Right lobe of liver (tissue), 6 donors: ENCODE measurements around the gene KCNH2. TPM values are rescaled to one million over a fixed set of nuclear protein-coding genes. Genes with fewer than 3 reads are reported as not detected.

Experiments used
- ATAC-seq, 4 donors: fragments of 200-7000 bp; cut with Tn5 transposase; one replicate each; pipeline ENCODE4 v1.9.1; 2020; ENCODE audit warnings: mild to moderate bottlenecking in 4 of 4, moderate library complexity in 4 of 4
- DNase-seq, 3 donors: peaks; one replicate each; pipeline ENCODE4 v3.0.0-alpha.2; 2020
- H3K27ac ChIP-seq, 3 donors: fragments of 200-600 bp; one replicate each; pipeline ENCODE4 v1.8.0; 2022
- H3K27me3 ChIP-seq, 2 donors: fragments of 200-600 bp; one replicate each; pipeline ENCODE4 v1.8.0; 2022
- H3K36me3 ChIP-seq, 4 donors: fragments of 200-600 bp; sonication (generic) in 1 of 4; one replicate each; pipeline versions ENCODE4 v1.5.1 to v1.8.0; 2017 to 2022; ENCODE audit warnings: control low read depth in 1 of 4
- H3K4me1 ChIP-seq, 4 donors: fragments of 200-600 bp; sonication (generic) in 1 of 4; one replicate each; pipeline versions ENCODE4 v1.5.1 to v1.8.0; 2017 to 2022; ENCODE audit warnings: control low read depth in 1 of 4
- H3K4me3 ChIP-seq, 3 donors: fragments of 200-600 bp; one replicate each; pipeline ENCODE4 v1.8.0; 2022
- H3K9me3 ChIP-seq, 4 donors: fragments of 200-600 bp; sonication (generic) in 1 of 4; one replicate each; pipeline versions ENCODE4 v1.5.1 to v1.8.0; 2017 to 2022; ENCODE audit warnings: control low read depth in 1 of 4
- CTCF ChIP-seq, 4 donors: fragments of 200-600 bp in 3 of 4; fragments of 450-650 bp in 1 of 4; IDR thresholded peaks; one replicate each; pipeline versions ENCODE4 v1.5.1 to v1.8.0; 2016 to 2022; ENCODE audit warnings: antibody characterized with exemption in 4 of 4, mild to moderate bottlenecking in 2 of 4
- POLR2A ChIP-seq: fragments of 450-650 bp; IDR thresholded peaks from one replicate; pipeline ENCODE4 v1.6.1; 2017; ENCODE audit warnings: antibody characterized with exemption, mild to moderate bottlenecking
- WGBS: methylation state at CpG from one replicate; pipeline ENCODE4 v1.1.6; 2018; ENCODE audit warnings: low coverage, low lambda C conversion rate; ENCODE audit not compliant: insufficient coverage; ENCODE audit errors: missing lambda C conversion rate; 5-methylcytosine and 5-hydroxymethylcytosine counted together
- intact Hi-C, 2 donors: fragments of 100-400 bp; cut with DNase I; formaldehyde crosslinking; loops; one replicate each; pipeline versions ENCODE4 v1.11.2 to v1.14.1; 2022
- total RNA-seq, 6 experiments: library from RNA; depleted of rRNA in 2 of 6; stranded (reverse); fragments of >200 nt in 2 of 6; fragmentation: NEBNext Ultra II Directional in 3 of 6; extraction: Animal tissue kit (Norgen Biotek cat#: 25700) in 3 of 6; gene quantifications; one replicate each; pipeline versions ENCODE4 v1.1.0 to v1.2.4, GENCODE V29; 2016 to 2023
- donor health status: DM: no; HTN: yes; CAD: no.
- donor health status: DM: no; HTN: no; CAD: no.
- donor health status: DM: no; HTN: no; CAD: no.
- donor health status: DM: no; HTN: yes; CAD: no.
- donor health status: DM: no; HTN: yes; CAD: no.

KCNH2 gene
- total RNA-seq, 6 experiments from 2014 or later: 0.11 to 0.69 (median 0.18) TPM; not detected in 1

- ATAC-seq (peak; percentile 8 to 24 (median 18)), DNase-seq (peak in 1 of 3 donors; percentile 44)
- H3K9me3 ChIP-seq: no peaks in the 10 kb centered on the region
- H3K36me3 ChIP-seq: no peaks in the 10 kb centered on the region
- intact Hi-C loops: no loop called here
- peaks cover 0 to 12% of the 10 kb centered on the region in 2 donors for H3K27me3 ChIP-seq
- WGBS: no CpG with 5 or more reads among the region's 82 CpGs
- H3K4me3 ChIP-seq: peak overlapping the region in 1 of 3 donors; percentile 13
- no peak for TF ChIP-seq CTCF (IDR thresholded peaks at IDR 0.05)
- TF ChIP-seq POLR2A: no peak
- H3K27ac ChIP-seq: no peak overlapping the region
- H3K4me1 ChIP-seq: peaks cover 0 to 19% (median 2%) of the 10 kb centered on the region in 4 donors
Measured at GRCh38 chr7:151018421-151019129, 40.5 kb upstream of the KCNH2 start.

GRCh38 chr7:151017953-151018420 is 39.9 kb upstream of the KCNH2 start:
- H3K4me1 ChIP-seq: peaks cover 0 to 20% (median 2%) of the 10 kb centered on the region in 4 donors
- H3K27me3 ChIP-seq: peaks cover 0 to 12% of the 10 kb centered on the region in 2 donors
- DNase-seq (peak; percentile 61 to 76 (median 73)), ATAC-seq (peak; percentile 73 to 80 (median 75))
- no peaks in the 10 kb centered on the region for H3K36me3 ChIP-seq
- no peak overlapping the region for H3K27ac ChIP-seq
- WGBS: 8% methylated on average over 15 of the region's 34 CpGs
- intact Hi-C loops: no loop called here
- no peaks in the 10 kb centered on the region for H3K9me3 ChIP-seq
- H3K4me3 ChIP-seq: no peak overlapping the region
- TF ChIP-seq CTCF (IDR thresholded peaks at IDR 0.05) (peak; percentile 72 to 93 (median 87)), POLR2A (no peak)

- ATAC-seq: no peak
- Histone ChIP-seq H3K9me3 (no peaks in the 10 kb centered on the region), H3K36me3 (no peaks in the 10 kb centered on the region), H3K4me1 (peaks cover 0 to 20% (median 2%) of the 10 kb centered on the region in 4 donors), H3K4me3 (no peak overlapping the region), H3K27me3 (peaks cover 0 to 12% of the 10 kb centered on the region in 2 donors), H3K27ac (no peak overlapping the region)
- intact Hi-C loops: no loop called here
- no peak for TF ChIP-seq CTCF (IDR thresholded peaks at IDR 0.05)
- no peak for TF ChIP-seq POLR2A
- peak in 1 of 3 donors; percentile 46 for DNase-seq
- WGBS: 7% methylated on average over 5 of the region's 13 CpGs
Measured at GRCh38 chr7:151017370-151017952, 39.3 kb upstream of the KCNH2 start.

- no peak overlapping the region for H3K4me3 ChIP-seq
- TF ChIP-seq POLR2A: no peak
- no peak for TF ChIP-seq CTCF (IDR thresholded peaks at IDR 0.05)
- DNase-seq: no peak
- no peak overlapping the region for H3K27ac ChIP-seq
- peaks cover 0 to 12% of the 10 kb centered on the region in 2 donors for H3K27me3 ChIP-seq
- intact Hi-C loops: no loop called here
- no peak for ATAC-seq
- H3K9me3 ChIP-seq: no peaks in the 10 kb centered on the region
- H3K36me3 ChIP-seq: no peaks in the 10 kb centered on the region
- 87% methylated on average over 11 of the region's 15 CpGs for WGBS
- peaks cover 0 to 20% (median 2%) of the 10 kb centered on the region in 4 donors for H3K4me1 ChIP-seq
Measured at GRCh38 chr7:151016942-151017341, 38.8 kb upstream of the KCNH2 start.
